ENCODE results near the gene TTLL6.
"Not testable (repeated sequence)": the region's sequence is repeated elsewhere in the genome, so short reads cannot be mapped to it uniquely, and the experiment has no call there.

Gene TTLL6

DNA sequence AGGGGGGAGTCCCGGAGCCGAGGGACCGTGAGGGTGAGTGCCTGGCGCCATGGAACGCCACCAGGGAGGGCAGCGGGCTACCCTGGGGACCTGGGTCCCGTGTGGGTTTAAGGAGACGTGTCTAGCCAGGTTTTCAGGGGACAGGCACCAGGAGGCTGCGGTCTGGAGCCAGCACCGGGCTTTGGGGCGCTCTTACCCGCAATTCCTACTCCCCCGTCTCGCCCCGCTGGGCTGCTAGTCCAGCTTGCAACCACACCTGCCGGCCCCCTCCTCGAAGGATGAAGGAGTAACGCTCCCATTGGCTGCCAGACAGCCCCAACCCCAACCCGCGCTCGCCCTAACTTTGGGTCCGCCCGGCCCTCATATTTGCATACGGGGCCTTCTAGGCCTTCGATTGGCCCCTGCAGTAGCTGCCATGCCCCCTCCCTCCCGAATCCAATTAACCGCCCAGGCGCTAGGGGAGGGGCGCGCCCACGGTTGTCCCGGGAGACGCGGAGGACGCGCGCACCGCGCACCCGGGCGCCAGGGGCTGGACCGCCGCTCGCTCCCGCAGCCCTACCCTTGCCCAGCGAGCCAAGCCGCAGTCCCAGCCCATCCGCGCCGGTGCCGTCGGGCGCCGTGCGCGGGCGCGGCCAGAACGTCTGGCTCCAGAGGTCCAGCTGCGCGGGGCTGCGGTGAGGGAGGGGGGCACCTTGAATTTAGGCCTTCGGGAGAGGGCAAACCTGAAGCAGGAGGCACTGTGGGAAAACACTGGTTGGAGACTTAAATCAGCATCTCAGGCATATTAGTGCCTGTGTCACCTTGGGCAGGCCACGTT is at the start of gene TTLL6:
TSS of gene TTLL6 (minus strand) at position 456 of the 817 bp plus-strand sequence. CDS start at position 299, 157 bp downstream.
- peak; percentile 75 to 82 for DNase-seq

DNA sequence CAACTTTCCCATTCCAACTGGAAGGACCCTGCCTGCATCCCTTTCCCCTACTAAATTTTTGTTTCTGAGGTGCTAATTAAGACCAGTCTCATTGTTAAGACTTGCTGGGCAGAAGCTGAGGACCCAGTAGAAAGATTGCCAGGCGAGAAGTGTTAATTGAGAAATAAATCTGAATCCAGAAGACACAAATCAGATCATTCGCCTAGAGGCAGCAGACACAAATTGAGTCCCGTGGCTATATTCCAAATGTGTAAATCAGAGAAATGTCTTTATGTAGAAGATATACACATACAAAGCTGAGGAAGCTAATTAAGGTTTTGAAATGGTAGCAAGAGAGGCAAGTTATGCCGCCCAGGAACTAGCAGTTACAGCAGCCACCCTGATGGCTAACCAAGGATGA is 43.4 kb upstream of the TTLL6 start:
- DNase-seq = no peak

DNA sequence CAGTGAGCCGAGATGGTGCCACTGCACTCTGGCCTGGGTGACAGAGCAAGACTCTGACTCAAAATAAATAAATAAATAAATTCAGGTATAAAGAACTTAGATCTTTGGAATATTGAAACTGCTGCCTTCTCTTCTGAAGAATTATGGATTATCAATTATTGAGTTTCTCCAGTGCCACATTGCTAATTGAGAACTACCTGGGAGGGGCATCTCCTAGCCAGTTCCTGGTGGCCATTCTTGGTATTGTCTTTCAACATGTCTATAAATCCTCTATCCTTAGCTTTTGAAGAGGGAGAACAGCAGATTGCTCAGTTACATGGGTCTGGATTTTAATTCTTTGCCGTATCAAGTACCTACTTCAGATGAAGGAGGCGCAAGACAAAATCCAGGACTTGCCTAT is 43.0 kb upstream of the TTLL6 start:
- no peak for DNase-seq

DNA sequence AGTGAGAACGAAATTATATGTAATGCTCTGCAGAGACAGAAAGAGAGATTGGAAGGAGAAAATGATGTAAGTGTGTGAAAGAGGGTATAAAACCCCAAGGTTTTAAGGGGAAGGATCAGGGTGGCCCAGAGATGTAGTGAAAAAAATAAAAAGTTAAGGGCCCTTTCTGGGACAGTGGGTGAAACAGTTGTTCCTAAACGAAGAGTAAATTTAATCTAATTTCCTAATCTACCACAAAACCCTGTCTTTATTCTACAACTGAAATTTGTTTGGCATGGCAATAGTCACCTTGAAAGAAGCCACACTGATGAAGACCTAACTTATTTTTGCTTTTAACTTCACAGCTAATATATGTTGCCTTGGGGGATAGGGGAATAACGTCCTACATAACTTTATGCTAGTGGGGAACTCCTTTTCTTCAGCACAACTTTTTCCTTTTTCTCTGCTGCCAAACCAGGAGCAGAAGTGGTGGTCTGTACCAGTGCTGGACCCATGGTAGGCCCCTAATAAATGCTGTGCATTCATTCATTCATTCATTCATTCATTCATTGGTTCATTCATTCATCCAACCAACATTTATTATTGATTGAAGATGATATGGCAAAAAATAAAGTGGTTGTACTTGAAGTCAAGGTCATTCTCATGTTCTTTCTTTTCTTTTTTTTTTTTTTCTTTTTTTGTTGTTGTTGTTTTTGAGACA is 39.2 kb upstream of the TTLL6 start:
- no peak for DNase-seq

DNA sequence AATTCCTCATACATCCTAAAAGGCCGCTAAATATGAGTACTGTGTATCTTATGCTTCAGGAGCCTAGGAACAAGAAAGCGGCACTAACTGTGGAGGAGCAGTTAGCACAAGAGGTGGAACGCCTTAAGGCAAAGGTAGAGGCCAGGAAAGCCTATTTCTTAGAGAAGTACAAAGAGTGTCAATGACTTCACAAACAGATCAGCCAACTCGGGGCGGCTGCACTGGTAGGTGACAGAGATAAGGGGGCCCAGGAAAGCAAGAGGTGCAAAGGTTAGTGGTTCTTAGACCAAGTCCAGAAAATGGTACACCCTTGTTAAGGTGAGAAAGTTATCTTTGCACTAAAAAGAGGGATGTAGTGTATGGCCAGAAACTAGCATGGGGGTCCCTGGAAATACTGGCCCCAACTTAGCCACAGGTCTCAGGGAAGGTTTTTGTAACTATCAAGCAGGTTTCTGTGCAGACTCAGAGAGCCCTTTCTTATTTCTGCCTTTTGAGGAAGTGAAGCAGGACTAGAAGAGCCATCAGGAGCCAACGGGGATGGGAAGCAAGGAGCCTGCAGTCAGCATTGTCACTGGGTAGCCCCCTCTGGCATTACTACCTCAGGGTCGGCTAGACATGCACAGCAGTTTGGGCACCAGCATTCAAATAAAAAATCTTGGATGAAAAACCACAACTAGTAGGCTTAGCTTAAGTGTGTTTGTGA is 37.9 kb upstream of the TTLL6 start:
- no peak for DNase-seq

DNA sequence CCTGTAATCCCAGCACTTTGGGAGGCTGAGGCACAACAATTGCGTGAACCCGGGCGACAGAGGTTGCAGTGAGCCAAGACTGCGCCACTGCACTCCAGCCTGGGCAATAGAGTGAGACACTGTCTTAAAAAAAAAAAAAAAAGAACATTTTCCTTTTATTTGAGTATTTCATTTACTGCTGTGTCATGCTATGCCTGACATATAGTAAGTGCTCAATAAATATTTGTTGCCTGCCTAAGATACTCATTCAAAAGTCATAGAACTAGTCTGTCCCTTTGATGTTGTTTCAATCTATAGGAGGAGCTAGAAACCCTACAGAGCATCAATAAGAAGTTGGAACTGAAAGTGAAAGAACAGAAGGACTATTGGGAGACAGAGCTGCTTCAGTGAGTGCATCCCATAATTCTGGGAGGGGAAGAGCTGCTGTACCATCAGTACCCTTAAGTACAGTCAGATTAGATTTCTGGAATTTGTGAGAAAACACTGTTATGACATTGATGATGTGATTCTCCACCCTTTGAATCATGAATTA is 33.8 kb upstream of the TTLL6 start:
- DNase-seq = peak in 1 of 2 donors; percentile 10

DNA sequence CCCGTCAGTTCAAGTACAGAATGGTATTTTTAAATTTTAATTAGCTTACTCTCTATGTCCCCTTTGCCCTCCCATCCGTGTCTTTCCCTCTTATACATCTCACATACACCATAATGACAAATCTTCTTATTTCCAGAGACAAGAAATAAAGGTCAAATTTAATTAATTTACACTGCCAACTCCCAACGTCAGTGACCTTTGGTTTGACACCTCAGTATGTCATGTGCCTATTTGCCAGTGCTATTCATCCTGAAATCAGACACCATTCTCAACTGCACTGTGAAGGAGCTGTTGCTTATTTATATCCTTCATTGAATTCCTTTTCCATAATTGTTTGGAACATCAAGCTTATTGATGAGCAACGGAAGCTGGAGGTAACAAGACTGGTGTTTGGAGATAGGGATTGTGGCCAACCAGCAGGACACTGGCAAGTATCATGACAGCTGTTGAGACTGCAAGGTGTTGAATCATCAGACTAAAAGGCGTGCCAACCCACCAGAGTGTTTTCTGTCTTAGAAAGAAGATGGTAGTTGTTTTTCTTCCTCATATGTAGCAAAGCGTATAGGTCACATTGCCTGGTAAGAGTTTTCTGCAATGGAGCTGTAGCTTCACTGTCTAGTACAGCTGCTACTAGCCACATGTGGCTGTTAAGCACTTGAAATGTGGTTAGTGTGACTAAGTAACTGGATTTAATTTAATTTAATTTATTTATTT is 26.3 kb upstream of the TTLL6 start:
- DNase-seq = no peak

DNA sequence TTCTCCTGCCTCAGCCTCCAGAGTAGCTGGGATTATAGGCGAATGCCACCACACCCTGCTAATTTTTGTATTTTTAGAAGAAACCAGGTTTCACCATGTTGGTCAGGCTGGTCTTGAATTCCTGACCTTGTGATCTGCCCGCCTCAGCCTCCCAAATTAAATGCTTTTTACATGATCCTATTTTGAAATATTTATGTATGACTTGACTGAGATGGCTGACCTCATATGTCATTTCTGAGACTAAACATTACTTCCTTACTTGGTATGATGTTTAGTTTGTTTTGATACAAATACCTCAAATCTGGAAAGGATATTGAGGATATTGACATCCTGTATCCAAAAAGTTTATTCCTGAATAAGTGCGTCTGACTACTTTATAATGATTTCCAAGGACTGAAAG is 25.7 kb upstream of the TTLL6 start:
- DNase-seq = no peak

DNA sequence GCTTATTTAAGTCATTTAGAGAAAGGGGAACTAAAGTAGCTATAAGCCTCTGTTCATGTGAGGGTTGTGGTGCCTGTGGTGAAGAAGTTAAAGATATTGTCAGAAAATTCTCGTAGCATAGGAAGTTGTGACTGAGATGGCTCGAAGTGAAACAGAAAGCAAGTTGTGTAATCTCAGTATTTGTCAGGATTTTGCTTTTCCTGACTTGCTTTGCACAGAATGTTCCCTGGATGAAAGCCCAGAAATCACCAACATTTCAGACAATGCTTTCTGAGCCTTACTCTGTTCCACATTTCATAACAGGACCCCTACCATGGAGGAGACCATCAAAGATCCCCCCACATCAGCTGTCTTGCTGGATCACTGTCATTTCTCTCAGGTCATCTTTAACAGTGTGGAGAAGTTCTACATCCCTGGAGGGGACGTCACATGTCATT is 24.4 kb upstream of the TTLL6 start:
- DNase-seq = peak; percentile 12 to 60

DNA sequence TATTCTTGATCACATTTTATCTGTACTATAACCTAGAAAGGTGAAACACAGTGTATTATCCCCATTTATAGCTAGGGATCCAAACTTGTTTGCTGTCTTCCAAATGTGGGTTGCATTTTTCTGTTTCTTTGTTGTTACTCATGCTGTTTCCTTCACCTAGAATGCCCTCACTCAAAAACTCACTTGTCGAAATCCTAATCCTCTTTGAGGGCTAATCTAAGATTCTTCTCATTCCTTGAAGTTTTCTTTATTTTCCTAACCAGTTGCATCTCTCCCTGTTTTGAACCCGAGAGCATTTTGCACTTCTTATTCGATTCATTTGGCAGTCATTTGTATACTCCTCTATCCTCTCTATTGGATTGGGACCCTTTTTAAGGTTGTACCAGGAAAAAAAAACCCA is 23.4 kb upstream of the TTLL6 start:
- DNase-seq = no peak

DNA sequence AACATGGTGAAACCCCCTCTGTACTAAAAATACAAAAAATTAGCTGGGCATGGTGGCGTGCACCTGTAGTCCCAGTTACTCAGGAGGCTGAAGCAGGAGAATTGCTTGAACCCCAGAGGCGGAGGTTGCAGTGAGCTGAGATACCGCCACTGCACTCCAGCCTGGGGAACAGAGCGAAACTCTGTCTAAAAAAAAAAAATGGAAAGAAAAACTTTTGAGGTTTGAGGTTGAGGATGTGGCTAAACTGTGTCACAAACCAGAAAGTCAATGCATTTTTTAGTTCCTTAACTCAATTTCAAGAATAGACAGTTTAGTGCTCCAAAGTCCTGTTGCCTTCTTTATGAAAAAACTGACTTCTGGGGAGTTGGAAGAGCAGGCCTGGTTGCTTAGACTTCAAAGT is 20.4 kb upstream of the TTLL6 start:
- peak in 1 of 2 donors; percentile 44 for DNase-seq

DNA sequence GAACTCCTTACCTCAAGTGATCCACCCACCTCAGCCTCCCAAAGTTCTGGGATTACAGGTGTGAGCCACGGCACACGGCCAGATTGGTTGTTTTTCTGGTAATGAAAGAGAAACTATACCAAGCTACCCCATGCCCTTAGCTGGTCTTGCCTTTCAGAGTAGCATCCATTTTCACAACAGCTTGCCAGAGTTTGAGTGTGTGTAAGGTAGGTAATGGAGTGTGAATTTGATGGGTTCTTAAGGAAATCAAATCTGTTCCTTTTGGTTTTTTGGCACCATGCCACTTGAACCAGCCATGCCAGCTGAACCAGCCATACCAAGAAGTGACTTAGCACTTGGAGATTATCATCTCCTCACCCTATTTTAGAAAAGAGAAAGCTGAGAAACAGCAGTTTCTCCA is 18.9 kb upstream of the TTLL6 start:
- DNase-seq = peak in 1 of 2 donors; percentile 24

DNA sequence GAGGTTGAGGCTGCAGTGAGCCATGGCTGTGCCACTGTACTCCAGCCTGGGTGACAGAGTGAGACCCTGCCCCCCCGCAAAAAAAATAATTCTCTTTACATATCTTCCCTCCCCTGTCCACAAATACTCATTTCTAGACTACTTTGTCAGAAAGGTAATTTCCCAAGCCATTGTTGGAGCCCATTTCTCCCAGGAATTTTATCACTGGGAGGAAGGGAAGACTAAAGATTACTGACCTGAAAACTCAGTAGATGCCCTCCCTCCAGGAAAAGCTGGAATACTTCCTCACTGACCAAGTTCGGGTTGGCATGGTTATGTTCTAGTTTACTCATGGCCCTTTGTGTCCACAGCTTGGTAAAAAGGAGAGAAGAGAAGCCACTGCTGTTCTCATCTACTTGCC is 17.9 kb upstream of the TTLL6 start:
- no peak for DNase-seq

DNA sequence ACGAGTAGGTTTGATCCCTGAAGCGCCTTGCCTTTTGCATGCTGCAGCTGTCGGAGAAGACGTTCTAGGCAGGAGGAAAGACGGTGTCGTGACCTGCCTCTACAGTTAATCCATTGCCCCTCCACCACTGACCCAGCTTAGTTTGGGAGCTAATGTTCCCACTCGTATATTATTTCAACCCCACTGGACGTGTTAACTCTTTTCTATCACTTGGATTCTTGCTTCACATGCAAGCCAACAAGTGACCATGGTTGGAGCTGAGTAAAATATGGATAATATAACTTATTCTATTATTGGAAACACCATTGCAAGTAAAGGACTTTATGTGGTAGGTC is 14.5 kb upstream of the TTLL6 start:
- no peak for DNase-seq

DNA sequence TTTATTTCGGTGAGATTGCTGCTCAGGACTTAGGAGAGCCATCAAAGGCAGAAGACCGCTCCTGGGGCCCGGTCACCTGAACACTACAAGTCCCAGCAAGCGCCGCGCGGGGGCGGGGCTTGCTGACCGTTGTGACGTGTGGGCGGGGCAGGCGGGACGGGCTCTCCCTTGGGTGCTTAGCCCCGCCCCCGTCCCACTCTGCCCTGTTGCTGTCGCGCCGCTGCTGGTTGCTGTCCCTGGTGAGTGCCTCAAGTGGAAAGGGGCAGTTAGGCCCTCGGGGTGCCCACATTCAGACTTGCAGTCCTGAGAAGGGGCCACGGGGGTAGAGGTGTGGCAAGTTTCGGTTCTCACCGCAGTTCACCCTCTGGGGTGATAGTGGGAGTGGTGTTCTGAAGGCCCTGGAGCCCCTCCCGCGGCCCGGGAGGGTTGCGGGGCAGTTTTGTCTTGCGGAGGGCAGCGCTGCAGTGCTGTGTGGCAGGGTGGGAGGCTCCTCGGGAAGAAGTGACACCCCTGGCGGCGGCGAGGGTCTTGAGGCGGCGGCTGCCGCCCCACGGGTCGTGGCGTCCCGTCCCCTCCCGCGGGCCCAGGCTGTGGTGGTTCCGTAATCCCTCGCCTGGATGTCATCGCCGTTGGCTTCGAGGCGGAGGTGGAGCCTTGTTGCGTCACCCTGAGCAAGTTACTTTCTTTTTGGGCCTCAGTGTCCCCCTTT is 14.0 kb upstream of the TTLL6 start, which contains the start of gene CALCOCO2:
TSS of gene CALCOCO2 (plus strand) at position 196 of the 709 bp plus-strand sequence. CDS start 10,673 bp downstream, outside the sequence.
- DNase-seq = peak; percentile 91 to 92

DNA sequence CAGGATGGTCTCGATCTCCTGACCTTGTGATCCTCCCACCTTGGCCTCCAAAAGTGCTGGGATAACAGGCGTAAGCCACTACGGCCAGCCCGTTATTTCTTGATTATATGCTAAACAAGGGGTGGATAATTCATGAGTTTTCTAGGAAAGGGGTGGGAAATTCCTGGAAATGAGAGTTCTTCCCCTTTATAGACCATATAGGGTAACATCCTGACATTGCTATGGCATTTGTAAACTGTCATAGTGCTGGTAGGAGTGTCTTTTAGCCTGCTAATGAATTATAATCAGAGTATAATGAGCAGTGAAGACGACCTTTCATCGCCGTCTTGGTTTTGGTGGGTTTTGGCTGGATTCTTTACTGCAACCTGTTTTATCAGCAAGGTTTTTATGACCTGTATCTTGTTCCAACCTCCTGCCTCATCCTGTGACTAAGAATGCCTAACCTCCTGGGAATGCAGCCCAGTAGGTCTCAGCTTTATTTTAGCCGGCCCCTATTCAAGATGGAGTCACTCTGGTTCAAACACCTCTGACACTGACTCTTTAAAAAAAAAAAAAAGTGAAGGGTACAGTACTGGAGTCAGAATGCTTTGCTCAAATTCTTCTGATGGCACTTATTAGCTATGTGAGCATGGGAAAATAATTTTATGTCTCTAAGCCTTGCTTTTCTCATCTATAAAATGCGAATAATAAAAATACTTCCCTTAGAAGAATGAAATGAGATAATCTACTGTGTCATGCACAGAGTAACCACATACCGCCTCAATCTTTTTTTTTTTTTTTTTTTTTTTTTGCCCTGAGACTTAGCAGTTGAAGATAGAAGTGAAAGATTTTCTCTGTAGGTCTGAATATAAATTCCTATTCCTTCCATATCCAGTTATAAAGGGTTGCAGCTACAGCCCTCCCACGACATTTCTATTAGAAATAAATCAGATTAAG is 8.7 kb upstream of the TTLL6 start:
- DNase-seq = no peak

DNA sequence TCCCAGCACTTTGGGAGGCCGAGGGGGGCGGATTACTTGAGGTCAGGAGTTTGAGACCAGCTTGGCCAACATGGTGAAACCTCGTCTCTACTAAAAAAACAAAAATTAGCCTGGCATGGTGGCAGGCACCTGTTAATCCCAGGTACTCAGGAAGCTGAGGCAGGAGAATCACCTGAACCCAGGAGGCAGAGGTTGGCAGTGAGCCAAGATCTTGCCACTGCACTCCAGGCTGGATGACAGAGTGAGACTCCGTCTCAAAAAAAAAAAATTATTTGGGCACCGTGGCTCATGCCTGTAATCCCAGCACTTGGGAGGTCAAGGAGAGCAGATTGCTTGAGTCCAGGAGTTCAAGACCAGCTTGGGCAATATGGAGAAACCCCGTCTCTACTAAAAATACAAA is 3.9 kb upstream of the TTLL6 start:
- not testable (repeated sequence) for DNase-seq

DNA sequence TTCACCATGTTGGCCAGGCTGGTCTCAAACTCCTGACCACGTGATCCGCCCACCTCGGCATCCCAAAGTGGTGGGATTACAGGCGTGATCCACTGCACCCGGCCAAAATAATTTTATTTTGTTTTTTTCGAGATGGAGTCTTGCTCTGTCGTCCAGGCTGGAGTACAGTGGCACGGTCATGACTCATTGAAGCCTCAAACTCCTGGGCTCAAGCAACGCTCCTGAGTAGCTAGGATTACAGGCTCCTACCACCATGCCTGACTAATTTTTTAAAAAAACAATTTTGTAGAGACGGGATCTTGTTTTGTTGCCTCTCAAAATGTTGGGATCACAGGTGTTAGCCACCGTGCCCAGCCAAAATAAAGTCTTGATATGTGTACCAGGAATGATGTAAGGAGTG is 2.4 kb upstream of the TTLL6 start:
- DNase-seq = no peak

DNA sequence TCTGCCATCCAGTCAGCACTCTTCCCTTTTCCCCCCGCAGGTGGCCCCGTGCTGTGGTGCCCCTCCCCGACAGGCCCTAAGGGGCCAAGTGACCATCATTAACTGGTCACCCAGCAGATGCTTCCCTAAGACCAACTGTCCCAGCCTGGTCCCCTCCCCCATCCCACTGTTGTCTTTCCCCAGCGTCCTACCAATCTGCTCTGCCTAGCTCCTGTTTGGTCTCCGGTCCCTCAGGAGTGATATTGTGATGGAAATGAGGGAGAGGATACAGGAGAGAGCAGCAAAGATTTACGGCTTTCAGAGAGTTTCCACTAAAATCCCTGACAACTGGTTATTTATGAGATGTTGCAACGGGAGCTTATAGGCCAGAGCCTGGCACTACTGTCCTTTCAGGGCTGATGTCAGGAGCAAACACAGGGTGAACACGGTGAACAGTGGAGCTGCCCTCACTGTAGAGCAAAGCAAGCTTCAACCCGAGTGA is 1.4 kb upstream of the TTLL6 start:
- DNase-seq = no peak

DNA sequence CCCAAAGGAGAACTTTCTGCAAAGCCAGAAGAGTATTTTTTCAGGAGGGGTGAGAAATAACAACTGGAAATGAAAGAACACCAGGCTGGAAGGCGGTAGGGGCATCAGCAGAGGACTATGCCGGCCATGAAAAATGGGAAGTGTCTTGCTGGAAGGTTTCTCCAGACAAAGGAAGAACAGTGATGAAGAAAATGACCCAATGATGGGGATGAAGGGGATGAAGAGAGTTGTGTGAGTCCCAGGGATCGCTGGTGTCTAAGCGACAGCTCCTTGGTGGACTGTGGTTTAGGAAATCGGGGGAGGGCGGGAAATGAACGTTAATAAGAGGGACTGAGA is 623 bp downstream of the TTLL6 start:
- DNase-seq = no peak

DNA sequence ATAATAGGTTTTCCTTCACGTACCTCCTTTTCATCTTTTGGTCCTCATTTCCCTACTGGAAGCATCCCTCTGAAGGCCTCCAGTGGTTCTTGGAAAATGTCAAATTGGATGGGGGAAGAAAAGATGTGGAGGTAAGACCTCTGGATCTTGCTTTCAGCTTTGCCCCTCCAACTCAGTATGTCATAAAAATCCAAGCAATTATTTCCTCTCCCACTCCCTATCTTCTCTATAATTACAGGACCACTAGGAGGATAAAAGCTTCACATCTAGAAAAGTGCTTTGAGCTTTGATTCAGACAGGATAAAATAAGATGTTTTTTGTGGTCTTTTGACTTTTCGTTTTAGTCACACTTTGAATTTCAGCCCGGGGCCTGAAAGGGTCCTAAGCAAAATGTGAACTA is 1.7 kb downstream of the TTLL6 start:
- DNase-seq = no peak
